Activated naive CD8-positive, alpha-beta T cell treated with anti-CD3 and anti-CD28 coated beads for 36 hours (primary cell): ENCODE results near the gene HLA-F. TPM values are rescaled to one million over a fixed set of nuclear protein-coding genes. Genes with fewer than 3 reads are reported as not detected.

ENCODE experiments used
- DNase-seq: peaks from one replicate; pipeline ENCODE4 v3.0.0; 2021
- H3K27ac Mint-ChIP-seq: one replicate; pipeline ENCODE4 v1.8.0; 2022; ENCODE audit warnings: mild to moderate bottlenecking, moderate library complexity, mixed read lengths
- H3K27me3 Mint-ChIP-seq: one replicate; pipeline ENCODE4 v1.8.0; 2022; ENCODE audit warnings: mild to moderate bottlenecking, mixed read lengths
- H3K36me3 Mint-ChIP-seq: one replicate; pipeline ENCODE4 v1.8.0; 2021; ENCODE audit warnings: mild to moderate bottlenecking, mixed read lengths
- H3K4me1 Mint-ChIP-seq: one replicate; pipeline ENCODE4 v1.8.0; 2021; ENCODE audit warnings: mixed read lengths
- H3K4me3 Mint-ChIP-seq: one replicate; pipeline ENCODE4 v1.8.0; 2022; ENCODE audit warnings: mild to moderate bottlenecking, moderate library complexity, mixed read lengths
- H3K9me3 Mint-ChIP-seq: one replicate; pipeline ENCODE4 v1.8.0; 2022; ENCODE audit warnings: mixed read lengths
- total RNA-seq, 2 experiments: library from RNA; stranded (reverse); gene quantifications; one replicate each; pipeline ENCODE4 v1.2.3, GENCODE V29; 2021

The HLA-F gene
- total RNA-seq, 2 experiments from 2014 or later, result 178 to 181 TPM

- no peak overlapping the region for H3K4me3 Mint-ChIP-seq
- no peak overlapping the region for H3K27ac Mint-ChIP-seq
- H3K9me3 Mint-ChIP-seq, result no peaks in the 10 kb centered on the region
- no peaks in the 10 kb centered on the region for H3K36me3 Mint-ChIP-seq
- H3K27me3 Mint-ChIP-seq, result no peaks in the 10 kb centered on the region
- H3K4me1 Mint-ChIP-seq, result peaks cover 11% of the 10 kb centered on the region
- no peak for DNase-seq
Measured at GRCh38 chr6:29759457-29759856, 36.2 kb downstream of the HLA-F start.

- no peak overlapping the region for H3K27ac Mint-ChIP-seq
- no peaks in the 10 kb centered on the region for H3K36me3 Mint-ChIP-seq
- no peak overlapping the region for H3K4me3 Mint-ChIP-seq
- DNase-seq, result no peak
- H3K27me3 Mint-ChIP-seq, result no peaks in the 10 kb centered on the region
- no peaks in the 10 kb centered on the region for H3K9me3 Mint-ChIP-seq
- peaks cover 19% of the 10 kb centered on the region for H3K4me1 Mint-ChIP-seq
Measured at GRCh38 chr6:29760328-29760727, 37.1 kb downstream of the HLA-F start.

- no peaks in the 10 kb centered on the region for H3K36me3 Mint-ChIP-seq
- no peaks in the 10 kb centered on the region for H3K27me3 Mint-ChIP-seq
- no peaks in the 10 kb centered on the region for H3K9me3 Mint-ChIP-seq
- no peak overlapping the region for H3K4me3 Mint-ChIP-seq
- DNase-seq, result no peak
- H3K4me1 Mint-ChIP-seq, result peaks cover 19% of the 10 kb centered on the region
- no peak overlapping the region for H3K27ac Mint-ChIP-seq
Measured at GRCh38 chr6:29762051-29762450, 38.8 kb downstream of the HLA-F start.

- no peaks in the 10 kb centered on the region for H3K36me3 Mint-ChIP-seq
- no peaks in the 10 kb centered on the region for H3K27me3 Mint-ChIP-seq
- no peaks in the 10 kb centered on the region for H3K9me3 Mint-ChIP-seq
- no peak overlapping the region for H3K4me3 Mint-ChIP-seq
- peaks cover 19% of the 10 kb centered on the region for H3K4me1 Mint-ChIP-seq
- DNase-seq, result no peak
- no peak overlapping the region for H3K27ac Mint-ChIP-seq
Measured at GRCh38 chr6:29762781-29763214, 39.6 kb downstream of the HLA-F start.

GRCh38 chr6:29763491-29764289, 40.5 kb downstream of the HLA-F start:
- DNase-seq, result peak; percentile 31

GRCh38 chr6:29764422-29765196, 41.4 kb downstream of the HLA-F start:
- no peak overlapping the region for H3K4me3 Mint-ChIP-seq
- no peaks in the 10 kb centered on the region for H3K36me3 Mint-ChIP-seq
- peaks cover 19% of the 10 kb centered on the region for H3K4me1 Mint-ChIP-seq
- H3K27me3 Mint-ChIP-seq, result peaks cover 5% of the 10 kb centered on the region
- DNase-seq, result no peak
- peak overlapping the region; percentile 46 for H3K27ac Mint-ChIP-seq
- no peaks in the 10 kb centered on the region for H3K9me3 Mint-ChIP-seq

More at GRCh38 chr6:29763491-29764289, 40.5 kb downstream of the HLA-F start:
- H3K27me3 Mint-ChIP-seq, result no peaks in the 10 kb centered on the region
- no peaks in the 10 kb centered on the region for H3K36me3 Mint-ChIP-seq
- no peak overlapping the region for H3K27ac Mint-ChIP-seq
- peaks cover 19% of the 10 kb centered on the region for H3K4me1 Mint-ChIP-seq
- H3K9me3 Mint-ChIP-seq, result no peaks in the 10 kb centered on the region
- no peak overlapping the region for H3K4me3 Mint-ChIP-seq

GRCh38 chr6:29769336-29769735, 46.1 kb downstream of the HLA-F start:
- DNase-seq, result no peak
- Mint-ChIP-seq H3K9me3 (no peaks in the 10 kb centered on the region), H3K27me3 (peaks cover 13% of the 10 kb centered on the region), H3K4me1 (peaks cover 9% of the 10 kb centered on the region), H3K4me3 (no peak overlapping the region), H3K27ac (no peak overlapping the region), H3K36me3 (no peaks in the 10 kb centered on the region)

- Mint-ChIP-seq H3K4me1 (no peaks in the 10 kb centered on the region), H3K27ac (no peak overlapping the region), H3K9me3 (no peaks in the 10 kb centered on the region), H3K4me3 (no peak overlapping the region), H3K27me3 (peaks cover 13% of the 10 kb centered on the region), H3K36me3 (no peaks in the 10 kb centered on the region)
- no peak for DNase-seq
Measured at GRCh38 chr6:29770306-29770705, 47.1 kb downstream of the HLA-F start.

GRCh38 chr6:29776684-29777083, 53.5 kb downstream of the HLA-F start:
- Mint-ChIP-seq H3K9me3 (no peaks in the 10 kb centered on the region), H3K27me3 (peaks cover 30% of the 10 kb centered on the region), H3K4me3 (no peak overlapping the region), H3K27ac (no peak overlapping the region), H3K4me1 (no peaks in the 10 kb centered on the region), H3K36me3 (no peaks in the 10 kb centered on the region)
- DNase-seq, result no peak

Other genes starting within 250 kb of the HLA-F start
- not detected for gene MAS1L, start 235.5 kb upstream of the HLA-F start, total RNA-seq
- gene UBD, start 163.7 kb upstream of the HLA-F start, total RNA-seq, result 1 to 10 TPM; 2.3 to 2.6 TPM
- gene OR2H2, start 138.3 kb upstream of the HLA-F start, total RNA-seq, result not detected
- gene GABBR1, start 90.3 kb upstream of the HLA-F start, total RNA-seq, result 1 to 10 TPM; 7.2 to 7.6 TPM
- gene MOG, start 66.3 kb upstream of the HLA-F start, total RNA-seq, result not detected
- 10 to 100 TPM; 10.6 to 11.5 TPM for gene ZFP57, start 42.3 kb upstream of the HLA-F start, total RNA-seq
- 1 to 10 TPM in 1 of 2 experiments, under 1 TPM in 1; 0.93 to 1.4 TPM for gene HLA-G, start 104.4 kb downstream of the HLA-F start, total RNA-seq
- gene HLA-A, start 219.1 kb downstream of the HLA-F start, total RNA-seq, result 1,000 to 10,000 TPM; 1,111 to 1,119 TPM